Lower lobe of right lung (tissue), 2 donors: ENCODE data around the gene ITPR1. TPM values are rescaled to one million over a fixed set of nuclear protein-coding genes. Genes with fewer than 3 reads are reported as not detected.
A peak's percentile ranks its signal among the peaks of the same experiment; 100 is the strongest.

Source experiments
- ATAC-seq, 2 donors: fragments of 200-7000 bp; cut with Tn5 transposase; one replicate each; pipeline ENCODE4 v1.9.1; 2020 to 2022; ENCODE audit warnings: mild to moderate bottlenecking in 2 of 2, moderate library complexity in 2 of 2
- DNase-seq: peaks from one replicate; pipeline ENCODE4 v3.0.0-alpha.2; 2020
- H3K27ac ChIP-seq: fragments of 200-600 bp; one replicate; pipeline ENCODE4 v1.8.0; 2022
- H3K27me3 ChIP-seq: fragments of 200-600 bp; one replicate; pipeline ENCODE4 v1.8.0; 2022; ENCODE audit warnings: low read depth
- H3K36me3 ChIP-seq: fragments of 200-600 bp; one replicate; pipeline ENCODE4 v1.8.0; 2022; ENCODE audit warnings: mild to moderate bottlenecking
- H3K4me1 ChIP-seq: fragments of 200-600 bp; one replicate; pipeline ENCODE4 v1.8.0; 2022
- H3K4me3 ChIP-seq: fragments of 200-600 bp; one replicate; pipeline ENCODE4 v1.8.0; 2022; ENCODE audit warnings: mild to moderate bottlenecking
- H3K9me3 ChIP-seq: fragments of 200-600 bp; one replicate; pipeline ENCODE4 v1.8.0; 2022
- intact Hi-C: fragments of 100-400 bp; cut with DNase I; formaldehyde crosslinking; loops from one replicate; pipeline ENCODE4 v1.11.0; 2022
- total RNA-seq: library from RNA; stranded (reverse); fragmentation: NEBNext Ultra II Directional; extraction: Animal tissue kit (Norgen Biotek cat#: 25700); gene quantifications from one replicate; pipeline ENCODE4 v1.2.1, GENCODE V29; 2021
- TF ChIP-seq, protein P1 (sequence below): fragments of 200-600 bp; IDR thresholded peaks from one replicate; pipeline ENCODE4 v1.8.0; 2022; ENCODE audit warnings: antibody characterized with exemption, mild to moderate bottlenecking
- donor health status: DM: no; HTN: yes; CAD: no; lungs with severe emphysema.

The ITPR1 gene
- total RNA-seq, 1 donor from 2014 or later = 69.1 TPM

DNA sequence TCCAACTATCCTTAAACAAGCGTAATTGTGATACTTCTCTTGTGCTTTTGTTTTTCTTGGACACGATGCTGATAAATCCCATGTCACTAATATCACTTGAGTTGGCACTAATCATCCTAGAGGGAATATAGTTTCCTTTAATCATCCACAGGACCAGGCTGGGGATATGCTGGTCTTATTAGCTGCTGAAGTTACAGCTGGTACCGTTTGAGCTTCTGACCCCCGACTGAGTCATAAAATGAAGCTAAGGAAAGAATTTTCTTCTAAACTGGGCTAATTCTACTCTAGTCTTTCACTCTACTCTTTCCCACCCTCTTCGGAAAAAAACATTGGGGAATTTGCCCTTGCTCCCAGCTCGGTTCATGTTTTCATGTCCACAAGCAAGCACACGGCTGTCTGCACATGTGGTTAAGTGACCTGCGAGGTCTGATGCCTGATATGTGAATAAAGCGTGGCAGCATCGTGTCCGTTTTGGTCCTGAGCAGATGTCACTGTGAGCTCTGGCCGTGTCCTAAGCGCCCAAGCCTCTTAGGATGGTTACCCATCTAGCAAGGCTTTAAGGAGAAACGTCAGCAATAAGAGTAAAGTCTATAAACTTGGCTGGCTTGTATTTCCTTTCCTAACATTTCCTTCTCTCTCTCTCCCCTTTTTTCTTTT lies 223.7 kb downstream of the ITPR1 start:
- ATAC-seq = no peak
- TF ChIP-seq, protein P1, sequence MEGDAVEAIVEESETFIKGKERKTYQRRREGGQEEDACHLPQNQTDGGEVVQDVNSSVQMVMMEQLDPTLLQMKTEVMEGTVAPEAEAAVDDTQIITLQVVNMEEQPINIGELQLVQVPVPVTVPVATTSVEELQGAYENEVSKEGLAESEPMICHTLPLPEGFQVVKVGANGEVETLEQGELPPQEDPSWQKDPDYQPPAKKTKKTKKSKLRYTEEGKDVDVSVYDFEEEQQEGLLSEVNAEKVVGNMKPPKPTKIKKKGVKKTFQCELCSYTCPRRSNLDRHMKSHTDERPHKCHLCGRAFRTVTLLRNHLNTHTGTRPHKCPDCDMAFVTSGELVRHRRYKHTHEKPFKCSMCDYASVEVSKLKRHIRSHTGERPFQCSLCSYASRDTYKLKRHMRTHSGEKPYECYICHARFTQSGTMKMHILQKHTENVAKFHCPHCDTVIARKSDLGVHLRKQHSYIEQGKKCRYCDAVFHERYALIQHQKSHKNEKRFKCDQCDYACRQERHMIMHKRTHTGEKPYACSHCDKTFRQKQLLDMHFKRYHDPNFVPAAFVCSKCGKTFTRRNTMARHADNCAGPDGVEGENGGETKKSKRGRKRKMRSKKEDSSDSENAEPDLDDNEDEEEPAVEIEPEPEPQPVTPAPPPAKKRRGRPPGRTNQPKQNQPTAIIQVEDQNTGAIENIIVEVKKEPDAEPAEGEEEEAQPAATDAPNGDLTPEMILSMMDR = no peak
- Histone ChIP-seq H3K36me3 (peaks cover 28% of the 10 kb centered on the region), H3K27ac (no peak overlapping the region), H3K4me3 (no peak overlapping the region), H3K9me3 (no peaks in the 10 kb centered on the region), H3K4me1 (peaks cover 41% of the 10 kb centered on the region), H3K27me3 (no peaks in the 10 kb centered on the region)
- intact Hi-C loops = loop anchor here (10.0 kb wide), 1 partner anchor 338 kb away; no protein-coding TSS in a partner anchor
- DNase-seq = no peak

DNA sequence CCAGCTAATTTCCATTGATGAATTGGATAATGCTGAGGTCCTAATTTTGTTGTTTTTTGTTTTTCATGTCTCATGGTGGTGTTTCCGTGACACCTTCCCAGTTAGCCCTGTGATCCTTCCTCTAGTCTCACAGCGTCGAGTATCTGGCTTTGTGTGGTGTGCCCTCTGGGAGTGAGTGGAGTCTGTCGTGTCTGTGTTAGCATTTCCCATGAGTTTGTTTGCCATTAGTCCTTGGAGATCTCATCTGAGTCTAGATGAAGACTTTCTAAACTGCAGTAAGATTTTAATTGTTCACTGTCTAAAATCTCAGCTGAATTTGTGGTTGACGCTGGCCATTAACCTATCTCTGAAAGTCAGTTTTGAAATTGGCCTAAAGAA lies 224.2 kb downstream of the ITPR1 start:
- H3K9me3 ChIP-seq = no peaks in the 10 kb centered on the region
- H3K4me1 ChIP-seq = peaks cover 41% of the 10 kb centered on the region
- H3K27ac ChIP-seq = no peak overlapping the region
- H3K4me3 ChIP-seq = no peak overlapping the region
- H3K27me3 ChIP-seq = no peaks in the 10 kb centered on the region
- no peak for DNase-seq
- H3K36me3 ChIP-seq = peaks cover 23% of the 10 kb centered on the region
- intact Hi-C loops = loop anchor here (10.0 kb wide), 1 partner anchor 337 kb away; no protein-coding TSS in a partner anchor
- TF ChIP-seq, protein P1 = no peak
- ATAC-seq = no peak

DNA sequence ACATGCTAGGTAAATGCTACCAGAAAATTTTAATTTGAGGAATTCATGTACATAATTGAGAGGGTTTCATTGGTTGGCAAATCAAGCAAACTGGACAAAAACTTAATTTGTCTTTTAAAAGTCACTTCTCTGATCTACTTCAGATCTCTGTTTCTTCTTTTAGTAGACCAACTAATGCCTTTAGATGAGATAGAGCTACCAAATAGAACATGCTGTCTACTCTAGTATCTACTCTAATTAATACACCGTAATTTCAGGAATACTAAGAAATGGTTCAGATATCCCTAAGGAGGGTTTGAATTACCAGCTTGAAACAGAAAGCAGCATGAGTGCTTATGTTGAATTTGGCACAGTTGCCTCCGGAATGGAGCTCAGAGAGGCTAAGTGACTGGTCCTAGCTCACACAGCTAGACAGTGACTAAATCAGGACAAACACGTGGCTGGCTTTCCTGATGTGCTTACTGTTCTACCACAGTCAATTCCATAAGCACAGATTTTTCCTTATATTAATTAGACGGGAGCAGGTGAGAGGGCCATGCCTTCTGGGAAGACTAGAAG lies 225.1 kb downstream of the ITPR1 start:
- no peak for DNase-seq
- Histone ChIP-seq H3K36me3 (peaks cover 14% of the 10 kb centered on the region), H3K4me3 (no peak overlapping the region), H3K9me3 (no peaks in the 10 kb centered on the region), H3K4me1 (peaks cover 50% of the 10 kb centered on the region), H3K27ac (peak overlapping the region; percentile 32), H3K27me3 (no peaks in the 10 kb centered on the region)
- TF ChIP-seq, protein P1 = no peak
- intact Hi-C loops = loop anchor here (10.0 kb wide), 1 partner anchor 337 kb away; no protein-coding TSS in a partner anchor
- no peak for ATAC-seq

DNA sequence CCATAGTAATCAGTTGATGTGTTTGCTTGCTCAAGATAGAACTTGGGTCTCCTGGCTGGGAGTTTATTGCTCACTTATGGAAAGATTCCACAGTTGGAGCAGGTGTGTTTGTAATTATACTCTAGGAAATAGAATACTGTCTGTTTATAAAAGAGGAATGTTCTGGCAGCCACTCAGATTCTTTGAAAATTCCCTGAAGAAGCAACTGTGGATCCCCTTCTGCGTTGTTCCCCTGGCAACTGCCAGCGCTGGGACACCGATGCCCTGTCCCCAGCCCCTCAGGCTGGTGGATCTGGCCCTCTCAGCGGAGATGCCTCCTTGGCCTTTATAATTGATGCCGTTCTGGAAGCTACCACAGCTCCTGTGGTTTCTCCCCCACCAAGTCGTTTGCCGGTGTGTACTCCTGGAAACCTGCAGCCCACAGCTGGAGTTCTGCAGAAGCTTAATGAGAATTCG lies 225.9 kb downstream of the ITPR1 start:
- intact Hi-C loops = loop anchor here (10.0 kb wide), 1 partner anchor 336 kb away; no protein-coding TSS in a partner anchor

DNA sequence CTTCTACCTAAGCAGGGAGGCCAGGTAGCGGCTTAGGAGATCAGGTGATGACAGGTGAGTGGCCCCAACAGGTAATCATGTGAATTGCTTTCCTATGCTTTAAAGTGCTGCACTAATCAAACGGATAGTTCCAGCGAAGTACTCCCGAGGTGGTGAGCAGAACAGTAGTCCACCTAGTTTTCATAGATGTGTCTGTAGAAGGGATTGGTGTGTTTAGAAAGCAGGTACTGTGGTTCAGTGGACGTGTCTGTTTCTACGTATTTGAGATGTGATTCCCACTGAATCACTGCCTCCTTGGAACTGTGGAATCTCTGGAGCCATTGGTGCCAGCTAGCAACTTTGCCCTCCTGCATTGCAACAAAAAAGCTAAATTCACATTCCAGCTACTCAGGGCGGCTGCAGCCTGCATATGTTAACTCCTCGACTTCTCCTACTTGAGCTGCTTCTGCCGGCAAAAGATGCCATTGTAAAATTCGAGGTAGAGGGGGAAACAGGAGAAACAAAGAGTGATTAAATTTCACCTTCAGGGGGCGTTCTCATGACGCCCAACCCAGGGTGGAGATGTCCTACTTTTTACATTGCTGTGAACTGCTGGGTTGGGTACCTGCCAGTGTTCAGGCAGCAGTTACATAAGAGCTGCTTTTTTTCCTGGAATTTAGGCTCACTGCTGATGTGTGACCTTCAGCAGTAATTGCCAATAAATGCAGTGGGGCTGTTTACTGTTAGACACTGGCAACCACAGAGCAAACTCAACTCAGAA lies 227.3 kb downstream of the ITPR1 start:
- ATAC-seq = peak; percentile 82 to 87
- no peaks in the 10 kb centered on the region for H3K9me3 ChIP-seq
- DNase-seq = no peak
- no peaks in the 10 kb centered on the region for H3K27me3 ChIP-seq
- intact Hi-C loops = no loop called here
- TF ChIP-seq, protein P1 = peak; percentile 37
- H3K4me1 ChIP-seq = peaks cover 60% of the 10 kb centered on the region
- peaks cover 11% of the 10 kb centered on the region for H3K36me3 ChIP-seq
- H3K27ac ChIP-seq = peak overlapping the region; percentile 73
- H3K4me3 ChIP-seq = no peak overlapping the region

More for the DNA sequence above, 225.9 kb downstream of the ITPR1 start:
- H3K27me3 ChIP-seq = no peaks in the 10 kb centered on the region
- no peaks in the 10 kb centered on the region for H3K9me3 ChIP-seq
- peak overlapping the region; percentile 32 for H3K27ac ChIP-seq
- ATAC-seq = no peak
- H3K4me1 ChIP-seq = peaks cover 58% of the 10 kb centered on the region
- no peak overlapping the region for H3K4me3 ChIP-seq
- TF ChIP-seq, protein P1 = no peak
- no peak for DNase-seq
- peaks cover 6% of the 10 kb centered on the region for H3K36me3 ChIP-seq
